Kidney (tissue), 14 donors: ENCODE measurements around the gene CEP63. TPM values are rescaled to one million over a fixed set of nuclear protein-coding genes. Genes with fewer than 3 reads are reported as not detected.
A peak's percentile ranks its signal among the peaks of the same experiment; 100 is the strongest.

Experiments
- DNase-seq, 5 donors: peaks; one replicate each; pipeline ENCODE4 v3.0.0-alpha.2; 2013 to 2020
- FAIRE-seq: peaks from 2 replicates; lab custom pipeline; 2012; peaks lifted over from hg19 to GRCh38; lab: Jason Lieb, UNC
- H3K27ac ChIP-seq, 2 donors: one replicate each; pipeline ENCODE4 v1.7.0; 2013; ENCODE audit warnings: low read depth in 2 of 2, low read length in 2 of 2, inconsistent platforms in 1 of 2
- H3K27me3 ChIP-seq: one replicate; pipeline ENCODE4 v1.7.1; 2013; ENCODE audit warnings: low read length, inconsistent platforms; ENCODE audit not compliant: control insufficient read depth, insufficient read depth
- H3K36me3 ChIP-seq, 3 donors: one replicate each; pipeline versions ENCODE4 v1.7.0 to v1.7.1; 2013; ENCODE audit warnings: low read length in 3 of 3, control low read depth in 1 of 3, inconsistent platforms in 1 of 3; ENCODE audit not compliant: insufficient read depth in 3 of 3, control insufficient read depth in 2 of 3
- H3K4me1 ChIP-seq, 3 donors: one replicate each; pipeline versions ENCODE4 v1.7.0 to v1.7.1; 2013; ENCODE audit warnings: low read length in 3 of 3, inconsistent platforms in 1 of 3, low read depth in 1 of 3; ENCODE audit not compliant: control insufficient read depth in 2 of 3, insufficient read depth in 2 of 3
- H3K4me3 ChIP-seq, 3 donors: one replicate each; pipeline versions ENCODE4 v1.7.0 to v1.8.1; 2013; ENCODE audit warnings: low read length in 3 of 3, control low read depth in 1 of 3, inconsistent platforms in 1 of 3
- H3K9ac ChIP-seq, 3 donors: one replicate each; pipeline versions ENCODE4 v1.7.0 to v1.7.1; 2013; ENCODE audit warnings: low read length in 3 of 3, control low read depth in 1 of 3, inconsistent platforms in 1 of 3
- H3K9me3 ChIP-seq, 3 donors: one replicate each; pipeline versions ENCODE4 v1.7.0 to v1.7.1; 2013; ENCODE audit warnings: low read length in 3 of 3, control low read depth in 1 of 3, inconsistent platforms in 1 of 3; ENCODE audit not compliant: control insufficient read depth in 2 of 3, insufficient read depth in 1 of 3
- intact Hi-C: fragments of 100-400 bp; cut with DNase I; formaldehyde crosslinking; loops from one replicate; pipeline ENCODE4 v1.11.1; 2022
- polyA plus RNA-seq: library from polyadenylated mRNA; stranded (reverse); fragments of 350-450 nt; fragmentation: Illumina TruSeq; extraction: RNeasy Lipid Tissue Mini Kit (QIAGEN cat#74804); gene quantifications from one replicate; pipeline ENCODE4 v1.2.3, GENCODE V29; 2014; ENCODE audit warnings: low read depth, low replicate concordance; ENCODE audit not compliant: insufficient read depth
- total RNA-seq: library from RNA; stranded (reverse); fragmentation: NEBNext Ultra II Directional; extraction: Animal tissue kit (Norgen Biotek cat#: 25700); gene quantifications from one replicate; pipeline ENCODE4 v1.2.1, GENCODE V29; 2021
- TF ChIP-seq, protein P1 (sequence below): IDR thresholded peaks from 3 replicates; pipeline ENCODE4 v1.5.1; 2012; ENCODE audit warnings: mild to moderate bottlenecking, moderate library complexity, borderline replicate concordance; ENCODE audit not compliant: insufficient read depth; ENCODE audit errors: extremely low read depth
- donor health status: control.
- donor health status: control.
- donor health status: control.
- donor health status: control.
- donor health status: control.
- donor health status: DM: yes; HTN: yes; CAD: no.
- donor health status: Normal renal cell carcinoma (clear cell type).

CEP63 gene
- total and polyA plus RNA-seq, 2 donors from 2014 or later: 19.2 to 19.6 TPM

- intact Hi-C loops: no loop called here
- H3K4me3 ChIP-seq: no peak overlapping the region
- no peak overlapping the region for H3K9ac ChIP-seq
- no peak overlapping the region for H3K27ac ChIP-seq
- no peaks in the 10 kb centered on the region for H3K9me3 ChIP-seq
- no peaks in the 10 kb centered on the region for H3K27me3 ChIP-seq
- H3K4me1 ChIP-seq: no peaks in the 10 kb centered on the region
- peaks cover 0 to 3% (median 0%) of the 10 kb centered on the region in 3 donors for H3K36me3 ChIP-seq
- TF ChIP-seq, protein P1, sequence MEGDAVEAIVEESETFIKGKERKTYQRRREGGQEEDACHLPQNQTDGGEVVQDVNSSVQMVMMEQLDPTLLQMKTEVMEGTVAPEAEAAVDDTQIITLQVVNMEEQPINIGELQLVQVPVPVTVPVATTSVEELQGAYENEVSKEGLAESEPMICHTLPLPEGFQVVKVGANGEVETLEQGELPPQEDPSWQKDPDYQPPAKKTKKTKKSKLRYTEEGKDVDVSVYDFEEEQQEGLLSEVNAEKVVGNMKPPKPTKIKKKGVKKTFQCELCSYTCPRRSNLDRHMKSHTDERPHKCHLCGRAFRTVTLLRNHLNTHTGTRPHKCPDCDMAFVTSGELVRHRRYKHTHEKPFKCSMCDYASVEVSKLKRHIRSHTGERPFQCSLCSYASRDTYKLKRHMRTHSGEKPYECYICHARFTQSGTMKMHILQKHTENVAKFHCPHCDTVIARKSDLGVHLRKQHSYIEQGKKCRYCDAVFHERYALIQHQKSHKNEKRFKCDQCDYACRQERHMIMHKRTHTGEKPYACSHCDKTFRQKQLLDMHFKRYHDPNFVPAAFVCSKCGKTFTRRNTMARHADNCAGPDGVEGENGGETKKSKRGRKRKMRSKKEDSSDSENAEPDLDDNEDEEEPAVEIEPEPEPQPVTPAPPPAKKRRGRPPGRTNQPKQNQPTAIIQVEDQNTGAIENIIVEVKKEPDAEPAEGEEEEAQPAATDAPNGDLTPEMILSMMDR: no peak
- FAIRE-seq (no peak), DNase-seq (peak in 3 of 5 donors; percentile 29 to 52 (median 44))
Measured at GRCh38 chr3:134613006-134613520, 127.2 kb downstream of the CEP63 start.

GRCh38 chr3:134614955-134615354, 129.1 kb downstream of the CEP63 start:
- FAIRE-seq (no peak), DNase-seq (no peak)
- no peaks in the 10 kb centered on the region for H3K4me1 ChIP-seq
- peaks cover 0 to 5% (median 0%) of the 10 kb centered on the region in 3 donors for H3K36me3 ChIP-seq
- TF ChIP-seq, protein P1: no peak
- no peaks in the 10 kb centered on the region for H3K9me3 ChIP-seq
- no peaks in the 10 kb centered on the region for H3K27me3 ChIP-seq
- H3K9ac ChIP-seq: no peak overlapping the region
- no peak overlapping the region for H3K27ac ChIP-seq
- intact Hi-C loops: no loop called here
- no peak overlapping the region for H3K4me3 ChIP-seq

- DNase-seq (no peak), FAIRE-seq (no peak)
- H3K36me3 ChIP-seq: peaks cover 0 to 5% (median 0%) of the 10 kb centered on the region in 3 donors
- H3K27me3 ChIP-seq: no peaks in the 10 kb centered on the region
- no peak overlapping the region for H3K27ac ChIP-seq
- H3K4me1 ChIP-seq: no peaks in the 10 kb centered on the region
- intact Hi-C loops: no loop called here
- H3K9ac ChIP-seq: no peak overlapping the region
- TF ChIP-seq, protein P1: no peak
- H3K9me3 ChIP-seq: no peaks in the 10 kb centered on the region
- H3K4me3 ChIP-seq: no peak overlapping the region
Measured at GRCh38 chr3:134615743-134616142, 129.9 kb downstream of the CEP63 start.
